CD4-positive, alpha-beta T cell treated with Interleukin-2 at 100 ng/mL for 4 hours (primary cell): ENCODE results near the gene FAF1.
A peak's percentile ranks its signal among the peaks of the same experiment; 100 is the strongest.
"Not testable (repeated sequence)": the region's sequence is repeated elsewhere in the genome, so short reads cannot be mapped to it uniquely, and the experiment has no call there.

Experiments used
- DNase-seq: peaks from one replicate; pipeline ENCODE4 v3.0.0-alpha.2; 2020; ENCODE audit warnings: low spot score

The FAF1 gene

DNA sequence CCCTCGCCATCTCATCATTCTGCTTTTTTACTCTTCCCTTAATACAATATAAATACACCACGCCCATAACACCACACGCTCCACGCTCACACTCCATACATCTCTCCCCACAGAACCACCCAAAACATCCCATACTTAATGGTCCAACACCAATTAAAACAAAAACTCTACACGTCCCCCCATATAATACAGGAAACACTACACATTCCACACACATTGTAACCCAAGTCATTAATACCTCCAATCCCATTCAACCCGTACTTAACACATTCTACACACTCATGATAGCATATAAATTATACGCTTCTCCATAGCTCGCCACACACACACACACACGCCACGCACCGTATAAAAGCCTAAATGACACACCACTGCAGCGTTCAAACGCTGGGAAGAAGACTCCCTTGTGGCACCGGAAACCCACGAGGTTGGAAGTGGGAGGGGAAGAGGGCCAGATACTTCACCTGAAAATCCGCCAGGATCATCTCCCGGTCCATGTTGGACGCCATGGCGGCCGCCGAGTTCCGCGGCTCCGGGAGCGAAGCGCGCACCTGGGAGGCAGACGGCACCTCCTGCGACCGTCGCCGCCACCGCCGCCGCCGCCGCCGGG lies 659 bp downstream of the FAF1 start:
- DNase-seq: peak; percentile 37

DNA sequence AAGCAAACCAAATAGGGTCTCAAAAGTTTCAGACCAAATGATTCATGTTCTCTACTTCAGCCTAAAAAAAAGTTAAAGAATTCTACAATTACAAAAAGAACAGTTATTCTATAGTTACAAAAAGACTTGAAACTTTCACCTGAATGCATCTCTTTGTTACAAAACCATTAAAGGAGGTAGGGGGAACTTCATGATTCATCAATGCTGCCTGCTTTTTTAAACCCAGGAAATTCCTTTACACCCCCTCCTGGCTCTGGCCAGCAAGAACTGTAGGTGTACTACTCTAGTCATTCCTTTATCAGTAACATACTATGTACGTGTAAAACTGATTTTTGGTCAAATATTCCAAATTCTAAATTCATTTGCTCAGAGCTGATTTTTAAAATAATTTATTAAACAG lies 5.0 kb downstream of the FAF1 start:
- DNase-seq: no peak

DNA sequence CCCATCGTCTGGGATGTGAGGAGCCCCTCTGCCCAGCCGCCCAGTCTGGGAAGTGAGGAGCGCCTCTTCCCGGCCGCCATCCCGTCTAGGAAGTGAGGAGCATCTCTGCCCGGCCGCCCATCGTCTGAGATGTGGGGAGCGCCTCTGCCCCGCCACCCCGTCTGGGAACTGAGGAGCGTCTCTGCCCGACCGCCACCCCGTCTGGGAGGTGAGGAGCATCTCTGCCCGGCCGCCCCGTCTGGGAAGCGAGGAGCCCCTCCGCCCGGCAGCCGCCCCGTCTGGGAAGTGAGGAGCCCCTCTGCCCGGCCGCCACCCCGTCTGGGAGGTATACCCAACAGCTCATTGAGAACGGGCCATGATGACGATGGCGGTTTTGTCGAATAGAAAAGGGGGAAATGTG lies 7.5 kb downstream of the FAF1 start:
- DNase-seq: not testable (repeated sequence)

DNA sequence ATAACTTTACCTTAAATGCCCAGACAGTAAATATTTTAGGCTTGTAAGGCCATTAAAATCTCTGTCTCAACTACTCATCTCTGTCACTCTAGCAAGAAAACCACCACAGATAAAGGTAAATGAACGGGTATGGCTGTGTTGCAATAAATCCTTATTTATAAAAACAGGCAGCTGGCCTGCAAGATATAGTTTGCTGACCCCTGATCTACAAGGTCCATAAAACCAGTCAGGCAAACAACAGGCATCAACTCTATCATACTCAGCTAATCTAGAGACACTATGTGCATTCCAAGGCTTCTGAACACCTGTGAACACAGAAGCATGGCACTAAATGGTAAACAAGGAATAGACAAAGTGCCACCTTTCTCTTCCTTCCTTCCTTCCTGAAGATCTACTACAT lies 9.7 kb downstream of the FAF1 start:
- DNase-seq: no peak

DNA sequence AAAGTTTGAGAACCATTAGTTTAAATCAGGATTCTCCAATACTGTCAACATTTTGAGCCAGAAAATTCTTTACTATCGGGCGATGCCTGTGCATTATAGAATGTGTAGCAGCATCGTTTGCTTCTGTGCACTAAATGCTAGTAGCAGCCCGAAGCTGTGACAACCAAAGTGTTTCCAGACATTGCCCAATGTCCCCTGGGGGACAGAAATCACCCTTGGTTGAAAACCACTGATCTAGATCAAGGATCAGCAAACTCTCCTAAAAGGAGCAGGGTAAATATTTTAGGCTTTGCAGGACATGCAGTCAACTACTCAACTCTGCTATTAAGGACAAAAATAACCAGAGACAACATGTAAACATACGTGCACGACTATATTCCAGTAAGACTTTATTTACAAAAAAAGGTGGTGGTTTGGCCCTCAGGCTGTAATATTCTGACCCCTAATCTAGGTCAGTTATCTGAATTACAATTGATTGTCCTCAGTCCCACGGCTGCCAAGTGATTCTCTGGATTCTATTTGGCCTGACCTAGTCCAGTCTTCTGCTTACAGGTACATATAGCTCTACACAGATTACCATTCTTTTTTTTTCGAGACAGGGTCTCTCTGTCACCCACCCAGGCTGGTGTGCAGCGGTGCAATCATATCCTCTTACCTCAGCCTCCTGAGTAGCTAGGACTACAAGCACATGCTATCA lies 10.6 kb downstream of the FAF1 start:
- DNase-seq: no peak

DNA sequence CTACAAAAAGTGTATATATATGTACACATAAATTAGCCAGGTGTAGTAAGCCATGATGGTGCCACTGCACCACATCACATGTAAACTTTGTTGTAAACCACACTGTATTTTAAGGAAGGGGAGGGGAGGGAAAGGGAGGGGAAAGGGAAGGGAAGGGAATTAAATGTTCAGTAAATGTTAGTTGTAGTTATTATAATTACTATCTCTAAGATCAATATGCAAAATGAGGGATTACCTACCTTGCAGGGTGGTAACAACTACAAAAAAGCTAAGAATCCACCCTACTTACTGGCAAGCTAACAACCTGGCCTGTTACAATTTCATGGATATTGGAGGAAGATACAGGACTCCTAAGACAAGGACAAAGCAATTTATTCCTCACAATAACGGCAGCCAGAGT lies 17.7 kb downstream of the FAF1 start:
- no peak for DNase-seq

DNA sequence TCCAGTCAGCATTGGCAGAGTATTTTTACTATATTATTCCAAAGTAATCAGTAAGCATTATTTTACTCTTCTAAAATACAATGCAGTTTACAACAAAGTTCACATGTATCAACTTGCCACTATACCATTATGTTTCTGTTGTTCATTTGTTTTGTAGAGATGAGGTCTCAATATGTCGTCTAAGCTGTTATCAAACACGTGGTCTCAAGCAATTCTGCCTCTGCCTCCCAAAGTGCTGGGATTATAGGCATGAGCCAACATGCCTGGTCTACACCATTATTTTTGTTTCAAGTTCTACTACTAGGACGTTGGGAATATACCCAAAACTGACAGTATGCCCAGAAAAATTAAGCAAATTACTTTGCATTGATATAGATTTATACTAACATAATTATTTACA lies 19.8 kb downstream of the FAF1 start:
- no peak for DNase-seq

DNA sequence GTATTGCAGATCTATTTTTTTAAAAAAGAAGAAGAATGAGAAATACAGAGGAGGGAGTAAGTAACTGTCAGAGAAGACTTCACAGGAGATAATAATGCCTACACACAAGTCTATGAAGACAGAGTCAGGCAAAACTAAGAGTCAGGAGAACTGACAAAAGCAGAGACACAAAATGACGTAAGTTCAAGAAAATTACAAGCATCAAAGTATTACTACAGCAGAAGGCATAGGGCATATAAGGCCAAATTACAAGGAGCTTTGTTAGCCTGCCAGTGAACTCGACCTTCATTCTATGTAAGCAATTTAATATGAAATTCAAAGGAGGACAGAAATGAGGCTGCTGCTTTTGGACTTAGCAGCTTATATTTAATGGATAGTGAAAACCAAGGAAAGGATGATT lies 23.7 kb downstream of the FAF1 start:
- no peak for DNase-seq

DNA sequence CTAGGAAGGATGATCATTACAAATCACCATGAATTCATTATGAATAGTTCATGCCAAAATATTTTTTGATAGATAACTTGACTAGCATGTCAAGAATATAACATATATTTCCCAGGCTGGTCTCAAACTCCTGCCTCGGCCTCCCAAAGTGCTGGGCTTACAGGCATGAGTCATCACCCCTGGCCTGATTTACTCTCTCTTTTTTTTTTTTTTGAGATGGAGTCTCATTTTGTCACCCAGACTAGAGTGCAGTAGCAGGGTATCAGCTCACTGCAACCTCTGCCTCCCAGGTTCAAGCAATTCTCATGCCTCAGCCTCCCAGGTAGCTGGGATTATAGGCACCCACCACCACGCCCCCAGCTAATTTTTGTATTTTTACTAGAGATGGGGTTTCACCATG lies 24.8 kb downstream of the FAF1 start:
- not testable (repeated sequence) for DNase-seq

DNA sequence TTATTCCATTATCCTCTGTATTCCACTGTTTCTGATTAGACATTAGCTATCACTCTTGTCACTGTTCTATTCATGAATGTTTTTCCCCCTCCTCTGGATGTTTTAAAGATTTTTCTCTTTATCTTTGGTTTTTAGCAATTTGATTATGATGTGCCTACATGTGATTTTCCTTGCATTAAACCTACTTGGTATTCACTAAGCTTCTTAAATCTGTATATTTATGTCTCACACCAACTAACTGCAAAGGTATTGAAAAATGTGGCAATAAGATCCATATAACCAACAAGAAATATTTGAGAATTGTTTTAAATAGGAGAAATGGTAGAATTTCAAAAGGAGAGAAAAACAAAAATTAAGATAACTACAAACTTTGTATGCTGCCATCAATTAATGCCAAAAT lies 25.2 kb downstream of the FAF1 start:
- no peak for DNase-seq

DNA sequence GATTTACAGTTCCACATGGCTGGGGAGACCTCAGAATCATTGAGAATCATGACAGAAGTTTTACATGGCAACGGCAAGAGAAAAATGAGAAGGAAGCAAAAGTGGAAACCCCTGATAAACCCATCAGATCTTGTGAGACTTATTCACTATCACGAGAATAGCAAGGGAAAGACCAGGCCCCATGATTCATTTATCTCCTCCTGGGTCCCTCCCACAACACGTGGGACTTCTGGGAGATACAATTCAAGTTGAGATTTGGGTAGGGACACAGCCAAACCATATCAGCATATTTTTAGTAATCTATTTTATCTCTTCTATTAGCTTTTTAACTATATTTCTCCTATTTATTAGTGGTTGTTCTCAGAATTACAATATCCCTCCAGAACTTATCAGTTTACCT lies 26.3 kb downstream of the FAF1 start:
- not testable (repeated sequence) for DNase-seq

DNA sequence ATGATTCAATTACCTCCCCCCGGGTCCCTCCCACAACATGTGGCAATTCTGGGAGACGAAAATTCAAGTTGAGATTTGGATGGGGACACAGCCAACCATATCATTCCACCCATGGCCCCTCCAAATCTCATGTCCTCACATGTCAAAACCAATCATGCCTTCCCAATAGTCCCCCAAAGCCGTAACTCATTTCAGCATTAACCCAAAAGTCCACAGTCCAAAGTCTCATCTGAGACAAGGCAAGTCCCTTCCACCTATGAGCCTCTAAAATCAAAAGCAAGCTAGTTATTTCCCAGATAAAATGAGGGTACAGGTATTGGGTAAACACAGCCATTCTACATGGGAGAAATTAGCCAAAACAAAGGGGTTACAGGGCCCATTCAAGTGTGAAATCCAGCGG lies 28.0 kb downstream of the FAF1 start:
- not testable (repeated sequence) for DNase-seq

DNA sequence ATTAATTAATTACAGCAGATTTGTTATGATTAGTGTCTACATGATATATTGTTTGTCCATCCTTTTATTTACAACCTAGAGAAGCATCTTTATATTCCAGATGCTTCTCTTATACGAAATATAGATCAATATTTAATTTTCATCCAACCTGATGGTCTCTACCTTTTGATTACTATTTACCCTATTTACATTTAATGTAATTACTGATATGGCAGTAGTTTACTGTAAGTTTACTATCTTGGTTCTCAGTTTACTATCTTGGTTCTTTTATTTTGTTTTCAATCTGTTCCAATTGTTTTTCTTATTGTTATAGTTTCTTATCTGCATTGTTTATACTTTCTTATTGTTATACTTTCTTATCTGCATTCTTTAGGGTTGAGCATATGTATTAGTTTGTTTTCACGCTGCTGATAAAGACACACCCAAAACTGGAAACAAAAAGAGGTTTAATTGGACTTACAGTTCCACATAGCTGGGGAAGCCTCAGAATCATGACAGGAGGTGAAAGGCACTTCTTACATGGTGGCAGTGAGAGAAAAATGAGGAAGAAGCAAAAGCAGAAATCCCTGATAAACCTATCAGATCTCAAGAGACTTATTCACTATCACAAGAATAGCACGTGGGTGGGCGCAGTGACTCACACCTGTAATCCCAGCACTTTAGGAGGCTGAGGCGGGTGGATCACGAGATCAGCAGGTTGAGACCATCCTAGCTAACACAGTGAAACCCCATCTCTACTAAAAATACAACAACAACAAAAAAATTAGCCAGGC lies 28.9 kb downstream of the FAF1 start:
- no peak for DNase-seq

DNA sequence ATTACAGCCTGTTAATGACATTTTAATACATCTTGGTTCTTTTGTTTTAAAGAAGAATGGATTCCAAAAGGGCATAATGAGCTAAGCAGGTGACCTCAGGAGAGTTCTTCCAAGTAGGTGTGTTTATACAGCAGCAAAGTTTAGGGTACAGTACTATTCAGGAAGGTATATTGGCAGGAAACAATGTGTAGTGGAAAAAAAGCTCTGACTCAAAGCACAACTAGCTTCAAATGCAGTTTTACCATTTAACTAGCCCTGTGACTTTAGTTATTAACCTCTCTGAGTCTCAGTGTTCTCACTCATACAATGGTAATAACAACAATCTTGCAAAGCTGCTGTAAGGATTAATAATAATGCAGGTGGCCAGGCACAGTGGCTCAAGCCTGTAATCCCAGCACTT lies 29.9 kb downstream of the FAF1 start:
- no peak for DNase-seq

DNA sequence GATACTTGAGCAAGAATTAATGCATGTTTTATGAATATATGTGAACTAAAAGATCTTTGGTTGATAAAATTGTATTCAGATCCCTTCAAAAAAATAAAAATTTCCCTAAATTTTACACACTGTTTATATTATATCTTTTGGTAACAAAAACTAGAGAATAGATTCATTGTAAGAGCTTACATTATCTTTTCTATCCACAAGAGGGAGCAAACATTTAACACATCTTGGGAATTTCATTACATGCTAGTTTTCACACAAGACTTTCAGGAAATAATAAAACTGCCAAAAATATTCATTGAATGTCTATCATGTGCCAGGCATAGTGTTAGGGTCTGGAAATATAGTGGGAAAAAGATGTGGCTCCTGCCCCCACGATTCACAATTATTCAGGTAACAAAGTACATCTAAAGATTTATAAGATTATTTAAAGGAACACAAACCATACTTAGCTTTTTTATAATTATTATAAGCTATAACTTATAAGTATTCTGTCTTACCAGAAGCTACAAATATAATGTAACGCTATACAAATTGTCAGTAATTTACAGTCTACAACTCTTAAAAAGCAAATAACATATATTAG lies 30.6 kb downstream of the FAF1 start:
- peak; percentile 22 for DNase-seq

DNA sequence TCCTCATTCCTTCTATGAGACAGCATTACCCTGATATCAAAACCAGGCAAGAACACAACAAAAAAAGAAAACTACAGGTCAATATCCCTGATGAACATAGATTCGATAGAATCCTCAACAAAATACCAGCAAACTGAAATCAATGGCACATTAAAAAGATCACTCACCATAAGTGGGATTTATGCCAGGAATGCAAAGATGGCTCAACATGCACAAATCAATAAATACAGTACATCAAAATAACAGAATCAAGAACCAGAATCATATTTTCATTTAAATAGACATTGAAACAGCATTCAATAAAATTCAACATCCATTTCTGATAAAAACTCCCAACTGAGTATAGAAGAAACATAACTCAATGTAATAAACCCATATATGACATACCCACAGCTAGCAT lies 36.5 kb downstream of the FAF1 start:
- no peak for DNase-seq

DNA sequence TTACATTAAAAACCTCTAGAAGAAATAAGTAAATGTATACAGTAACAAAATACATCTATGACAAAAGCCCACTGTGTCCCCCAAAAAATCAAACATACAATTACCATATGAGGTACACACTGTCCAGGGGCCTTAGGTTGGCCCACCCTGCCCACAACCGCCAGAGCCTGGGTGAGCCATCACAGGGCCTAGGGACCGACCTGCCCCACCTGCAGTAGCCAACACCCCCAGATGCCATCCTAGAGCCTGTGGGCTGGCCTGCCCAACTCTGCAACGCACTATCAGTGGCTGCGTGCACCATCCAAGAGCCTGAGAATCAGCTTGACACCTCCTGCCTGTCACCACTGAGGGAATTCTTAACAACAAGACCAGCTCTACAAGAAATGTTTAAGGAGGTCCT lies 39.0 kb downstream of the FAF1 start:
- no peak for DNase-seq

DNA sequence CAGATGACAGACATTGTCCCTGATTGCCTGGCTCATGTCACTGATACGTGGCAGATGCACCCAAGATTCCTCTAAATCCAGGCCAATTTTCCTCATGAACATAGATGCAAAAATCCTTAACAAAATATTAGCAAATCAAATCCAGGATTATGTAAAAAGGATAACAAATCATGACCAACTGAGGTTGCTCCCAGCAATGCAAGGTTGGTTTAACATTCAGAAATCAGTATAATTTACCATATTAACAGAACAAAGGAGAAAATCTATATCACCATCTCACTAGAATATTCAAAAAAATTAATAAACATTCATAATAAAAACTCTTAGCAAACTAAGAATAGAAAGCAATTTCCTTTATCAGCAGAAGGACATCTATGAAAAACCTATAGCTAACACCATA lies 39.7 kb downstream of the FAF1 start:
- no peak for DNase-seq

DNA sequence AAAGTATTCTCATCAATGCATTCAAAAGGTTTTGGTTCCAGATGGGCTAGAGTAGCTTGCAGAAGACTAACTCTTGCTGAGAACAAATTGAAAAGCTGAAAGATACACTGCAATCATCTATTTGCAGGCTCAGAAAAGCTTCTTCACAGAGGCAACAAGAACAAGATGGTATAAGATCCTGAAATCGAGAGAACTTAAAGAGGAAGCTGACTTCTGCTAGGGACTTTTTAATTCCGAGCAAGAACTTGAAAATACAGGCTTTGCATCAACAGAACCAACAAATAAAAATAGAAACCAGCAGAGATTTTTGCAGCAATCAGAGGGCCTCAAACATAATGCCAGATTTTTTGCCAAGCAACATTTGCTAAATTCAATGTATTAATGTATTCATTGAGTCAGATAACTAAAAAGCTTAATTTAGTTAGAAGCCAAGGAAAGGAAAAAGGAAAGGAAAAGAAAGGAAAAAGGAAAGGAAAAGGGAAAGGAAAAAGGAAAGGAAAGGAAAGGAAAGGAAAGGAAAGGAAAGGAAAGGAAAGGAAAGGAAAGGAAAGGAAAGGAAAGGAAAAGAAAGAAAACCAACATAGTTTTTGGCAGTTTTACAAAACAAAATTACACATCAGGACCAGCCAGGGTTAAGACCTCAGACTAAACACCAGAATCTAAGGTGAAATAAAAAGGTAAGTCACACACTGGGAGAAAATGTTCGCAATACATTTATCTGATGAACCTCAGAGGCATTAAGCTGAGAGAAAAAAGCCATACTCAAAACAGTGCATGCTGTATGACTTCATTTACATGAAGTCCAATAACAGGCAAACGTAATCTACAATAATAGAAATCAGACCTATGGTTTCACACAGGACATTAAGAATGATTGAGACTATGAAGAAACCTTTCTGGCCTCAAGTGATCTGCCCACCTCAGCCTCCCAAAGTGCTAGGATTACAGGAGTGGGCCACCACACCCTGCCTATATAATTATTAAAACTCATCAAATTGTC lies 42.6 kb downstream of the FAF1 start:
- no peak for DNase-seq

DNA sequence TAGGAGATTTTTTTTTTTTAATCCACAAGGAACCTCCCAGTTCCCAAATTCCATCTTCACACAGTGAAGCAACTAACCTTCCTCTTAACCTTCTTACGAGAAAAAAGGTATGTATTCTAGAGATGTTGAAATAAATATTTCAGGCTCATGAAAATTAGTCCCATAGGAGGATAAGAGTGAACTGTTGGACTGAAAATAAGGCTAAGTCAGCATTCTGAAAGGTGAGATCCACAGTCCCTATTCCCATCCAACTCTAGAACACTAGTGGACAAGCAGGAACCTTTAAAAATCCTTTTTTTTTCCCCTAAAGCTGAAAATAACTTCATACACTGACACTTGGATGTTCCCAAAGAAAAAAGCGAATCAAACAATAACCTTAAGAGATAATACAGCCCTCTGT lies 44.4 kb downstream of the FAF1 start:
- DNase-seq: no peak

DNA sequence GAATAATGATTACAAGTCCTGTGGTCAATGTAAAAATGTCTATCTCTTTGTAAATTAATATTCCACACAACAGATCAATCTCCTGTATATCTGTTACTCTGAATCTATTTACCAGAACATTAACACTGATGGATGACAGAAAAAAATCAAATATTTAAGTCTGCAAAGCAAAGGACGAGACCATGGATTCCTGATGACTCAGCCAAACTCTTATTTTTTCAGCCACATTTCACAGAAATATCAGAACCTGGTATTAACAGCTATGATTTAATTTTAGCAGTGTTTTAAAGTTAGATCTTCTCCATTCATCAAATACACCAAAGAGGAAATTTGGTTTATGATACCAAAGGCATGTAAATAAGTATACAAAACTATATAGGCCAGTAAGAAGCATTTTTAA lies 46.1 kb downstream of the FAF1 start:
- DNase-seq: no peak

DNA sequence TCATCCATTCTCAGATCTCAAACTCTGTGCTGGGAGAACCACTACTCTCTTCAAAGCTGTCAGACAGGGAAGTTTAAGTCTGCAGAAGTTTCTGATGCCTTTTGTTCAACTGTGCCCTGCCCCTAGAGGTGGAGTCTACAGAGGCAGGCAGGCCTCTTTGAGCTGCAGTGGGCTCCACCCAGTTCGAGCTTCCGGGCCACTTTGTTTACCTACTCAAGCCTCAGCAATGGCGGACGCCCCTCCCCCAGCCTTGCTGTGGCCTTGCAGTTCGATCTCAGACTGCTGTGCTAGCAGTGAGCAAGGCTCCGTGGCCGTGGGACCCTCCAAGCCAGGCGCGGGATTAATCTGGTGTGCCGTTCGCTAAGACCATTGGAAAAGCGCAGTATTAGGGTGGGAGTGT lies 49.7 kb downstream of the FAF1 start:
- not testable (repeated sequence) for DNase-seq
